SU-DHL-6 (cell line): ENCODE results near the gene L3MBTL4.

ENCODE experiments used
- H2AFZ ChIP-seq: fragments of 200-600 bp; sonication (generic); 2 replicates; pipeline ENCODE4 v1.6.1; 2014; ENCODE audit warnings: low read depth, mild to moderate bottlenecking, moderate library complexity, mixed read lengths, antibody characterized with exemption, low read length; ENCODE audit not compliant: severe bottlenecking
- H3F3A ChIP-seq: fragments of 200-600 bp; shearing (Covaris generic); 2 replicates; pipeline ENCODE4 v1.6.0; 2016; ENCODE audit warnings: antibody characterized with exemption, mild to moderate bottlenecking; ENCODE audit not compliant: insufficient read depth
- H3K27ac ChIP-seq: fragments of 200-600 bp; sonication (generic); 2 replicates; pipeline ENCODE4 v1.5.1; 2016; ENCODE audit warnings: low read depth, mild to moderate bottlenecking, low read length, moderate library complexity, mixed read lengths
- H3K27me3 ChIP-seq: fragments of 200-600 bp; sonication (generic), shearing (Covaris generic); 2 replicates; pipeline ENCODE4 v1.6.0; 2014; ENCODE audit warnings: mild to moderate bottlenecking, low read length
- H3K36me3 ChIP-seq: fragments of 200-600 bp; sonication (generic); 2 replicates; pipeline ENCODE4 v1.6.1; 2014; ENCODE audit warnings: mild to moderate bottlenecking, low read length, mixed read lengths
- H3K4me2 ChIP-seq: fragments of 300-600, 200-600 bp; shearing (Covaris generic), sonication (generic); 2 replicates; pipeline ENCODE4 v1.6.0; 2014; ENCODE audit warnings: low read length, low read depth, mild to moderate bottlenecking; ENCODE audit not compliant: poor library complexity, severe bottlenecking
- H3K4me3 ChIP-seq: fragments of 200-600 bp; sonication (generic); 2 replicates; pipeline ENCODE4 v1.5.1; 2014; ENCODE audit warnings: antibody characterized with exemption, low read length, mild to moderate bottlenecking, mixed read lengths; ENCODE audit not compliant: insufficient read depth, poor library complexity, severe bottlenecking
- H3K79me2 ChIP-seq: fragments of 200-600 bp; sonication (generic); 2 replicates; pipeline ENCODE4 v1.6.1; 2014; ENCODE audit warnings: mild to moderate bottlenecking, low read length, moderate library complexity; ENCODE audit not compliant: insufficient read depth
- H3K9ac ChIP-seq: fragments of 200-600 bp; sonication (generic); 2 replicates; pipeline ENCODE4 v1.7.0; 2014; ENCODE audit warnings: mild to moderate bottlenecking, low read length
- H3K9me2 ChIP-seq: fragments of 200-600 bp; sonication (generic); replicated peaks from 2 replicates; pipeline ENCODE4 v1.6.1; 2014; ENCODE audit warnings: low read length; ENCODE audit not compliant: insufficient read depth
- H3K9me3 ChIP-seq: fragments of 200-600 bp; sonication (generic); 2 replicates; pipeline ENCODE4 v1.6.1; 2014; ENCODE audit warnings: low read length, mixed read lengths; ENCODE audit not compliant: insufficient read depth
- H4K20me1 ChIP-seq: fragments of 200-600 bp; sonication (generic); 2 replicates; pipeline ENCODE4 v1.6.1; 2014; ENCODE audit warnings: low read depth, mild to moderate bottlenecking, antibody characterized with exemption, low read length, moderate library complexity, mixed read lengths
- EZH2phosphoT487 ChIP-seq: fragments of 200-600 bp; sonication (generic), shearing (Covaris generic); conservative IDR thresholded peaks from 2 replicates; pipeline ENCODE4 v1.6.1; 2018; ENCODE audit warnings: mild to moderate bottlenecking, antibody characterized with exemption, low read length, moderate library complexity, mixed read lengths
- TF ChIP-seq, protein P1 (sequence below): fragments of 200-600 bp; sonication (generic); IDR thresholded peaks from one replicate; pipeline ENCODE4 v1.5.1; 2017; ENCODE audit warnings: antibody characterized with exemption, mild to moderate bottlenecking, low read length, moderate library complexity; ENCODE audit not compliant: insufficient read depth, poor library complexity, severe bottlenecking

L3MBTL4 gene

DNA sequence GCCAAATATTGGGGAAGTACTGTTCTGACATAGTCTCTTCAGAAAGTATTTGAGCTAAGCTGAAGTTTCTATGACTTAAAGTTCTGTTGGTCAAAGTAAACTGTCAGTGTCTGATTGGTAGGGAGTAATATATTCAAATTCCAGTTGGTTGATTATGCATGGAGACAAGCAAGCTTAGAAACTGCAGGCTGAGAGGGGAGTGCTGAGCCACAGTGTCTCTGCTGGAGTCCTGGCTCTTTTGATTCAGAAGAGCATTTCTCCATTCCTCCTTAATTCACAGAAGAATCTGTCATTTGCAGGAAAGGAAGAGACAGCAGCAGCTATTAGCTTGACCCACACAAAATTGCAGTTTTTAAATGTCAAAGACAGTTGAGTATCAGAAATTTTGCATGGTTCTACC, 318.0 kb downstream of the L3MBTL4 start:
- Histone ChIP-seq H3K9me2 (no peaks in the 10 kb centered on the region), H3K27me3 (no peaks in the 10 kb centered on the region), H3K9me3 (no peaks in the 10 kb centered on the region), H3K79me2 (no peaks in the 10 kb centered on the region), H3K4me3 (no peak overlapping the region), H4K20me1 (no peaks in the 10 kb centered on the region), H3K4me2 (no peak overlapping the region), H3K27ac (no peak overlapping the region), H3K9ac (no peak overlapping the region), H2AFZ (no peak overlapping the region), H3K36me3 (no peaks in the 10 kb centered on the region), H3F3A (no peaks in the 10 kb centered on the region)
- TF ChIP-seq, protein P1, sequence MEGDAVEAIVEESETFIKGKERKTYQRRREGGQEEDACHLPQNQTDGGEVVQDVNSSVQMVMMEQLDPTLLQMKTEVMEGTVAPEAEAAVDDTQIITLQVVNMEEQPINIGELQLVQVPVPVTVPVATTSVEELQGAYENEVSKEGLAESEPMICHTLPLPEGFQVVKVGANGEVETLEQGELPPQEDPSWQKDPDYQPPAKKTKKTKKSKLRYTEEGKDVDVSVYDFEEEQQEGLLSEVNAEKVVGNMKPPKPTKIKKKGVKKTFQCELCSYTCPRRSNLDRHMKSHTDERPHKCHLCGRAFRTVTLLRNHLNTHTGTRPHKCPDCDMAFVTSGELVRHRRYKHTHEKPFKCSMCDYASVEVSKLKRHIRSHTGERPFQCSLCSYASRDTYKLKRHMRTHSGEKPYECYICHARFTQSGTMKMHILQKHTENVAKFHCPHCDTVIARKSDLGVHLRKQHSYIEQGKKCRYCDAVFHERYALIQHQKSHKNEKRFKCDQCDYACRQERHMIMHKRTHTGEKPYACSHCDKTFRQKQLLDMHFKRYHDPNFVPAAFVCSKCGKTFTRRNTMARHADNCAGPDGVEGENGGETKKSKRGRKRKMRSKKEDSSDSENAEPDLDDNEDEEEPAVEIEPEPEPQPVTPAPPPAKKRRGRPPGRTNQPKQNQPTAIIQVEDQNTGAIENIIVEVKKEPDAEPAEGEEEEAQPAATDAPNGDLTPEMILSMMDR = no peak
- no peak for TF ChIP-seq EZH2phosphoT487

DNA sequence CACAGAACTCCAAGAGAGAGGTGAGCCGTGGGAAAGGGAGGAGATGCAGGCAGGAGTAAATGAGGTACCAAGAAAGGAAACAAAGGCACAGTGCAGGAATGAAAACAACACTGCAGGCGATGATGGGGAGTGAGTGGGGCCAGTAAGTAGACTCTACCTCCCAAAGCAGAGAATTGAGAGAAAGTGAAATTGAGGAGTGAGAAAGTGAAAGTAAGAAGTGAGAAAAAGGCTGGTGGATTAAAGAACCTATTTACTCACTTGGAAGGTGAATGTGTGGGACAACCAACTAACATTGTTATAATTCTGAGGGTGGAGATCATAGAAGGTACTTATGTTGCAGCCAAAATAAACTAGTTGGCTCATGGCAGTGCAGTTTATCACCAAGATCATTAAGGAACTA, 326.3 kb downstream of the L3MBTL4 start:
- H3K4me3 ChIP-seq = no peak overlapping the region
- H3K79me2 ChIP-seq = no peaks in the 10 kb centered on the region
- H3F3A ChIP-seq = no peaks in the 10 kb centered on the region
- no peaks in the 10 kb centered on the region for H3K9me2 ChIP-seq
- no peaks in the 10 kb centered on the region for H4K20me1 ChIP-seq
- H3K36me3 ChIP-seq = no peaks in the 10 kb centered on the region
- H3K9ac ChIP-seq = no peak overlapping the region
- H2AFZ ChIP-seq = no peak overlapping the region
- H3K4me2 ChIP-seq = peak overlapping the region; percentile 3
- H3K9me3 ChIP-seq = no peaks in the 10 kb centered on the region
- H3K27ac ChIP-seq = no peak overlapping the region
- no peak for TF ChIP-seq EZH2phosphoT487
- TF ChIP-seq, protein P1 = no peak
- no peaks in the 10 kb centered on the region for H3K27me3 ChIP-seq

DNA sequence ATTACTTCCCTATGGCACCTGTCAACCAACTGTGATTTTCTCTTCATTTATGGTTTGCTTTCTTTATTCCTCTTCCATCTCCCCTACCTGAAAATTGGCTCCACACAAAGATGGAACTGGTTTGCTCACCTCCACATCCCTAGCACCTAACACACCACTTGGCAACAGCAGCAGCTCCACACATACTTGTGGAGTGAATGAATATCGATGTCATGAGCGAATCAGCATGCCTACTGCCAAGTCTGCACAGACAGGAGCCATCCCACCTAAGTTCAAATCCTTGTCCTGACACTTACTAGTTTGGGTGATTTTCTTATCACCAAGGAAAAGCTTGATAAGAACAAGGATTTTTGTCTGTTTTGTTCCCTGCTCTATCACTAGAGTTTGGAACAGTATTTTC, 328.0 kb downstream of the L3MBTL4 start:
- Histone ChIP-seq H3K4me2 (no peak overlapping the region), H4K20me1 (no peaks in the 10 kb centered on the region), H3K9ac (no peak overlapping the region), H3K9me2 (no peaks in the 10 kb centered on the region), H3K36me3 (no peaks in the 10 kb centered on the region), H3K27me3 (no peaks in the 10 kb centered on the region), H2AFZ (no peak overlapping the region), H3K79me2 (no peaks in the 10 kb centered on the region), H3K9me3 (no peaks in the 10 kb centered on the region), H3K4me3 (no peak overlapping the region), H3F3A (no peaks in the 10 kb centered on the region), H3K27ac (no peak overlapping the region)
- no peak for TF ChIP-seq EZH2phosphoT487
- TF ChIP-seq, protein P1 = no peak
